Cardiac muscle cell (in vitro differentiated cells and primary cell): ENCODE data around the gene KIF26A. TPM values are rescaled to one million over a fixed set of nuclear protein-coding genes. Genes with fewer than 3 reads are reported as not detected.

Experiments used
- DNase-seq, 2 donors: peaks; one replicate each; pipeline versions ENCODE4 v3.0.0 to v3.0.0-alpha.2; 2010 to 2017; ENCODE audit warnings: low read depth in 1 of 2, low spot score in 1 of 2
- H3K27ac ChIP-seq: fragments of 200-600 bp; sonication (generic); 2 replicates; pipeline ENCODE4 v1.5.1; 2016
- H3K27me3 ChIP-seq: fragments of 200-600 bp; sonication (generic); 2 replicates; pipeline ENCODE4 v1.6.0; 2016; ENCODE audit warnings: control low read depth
- H3K36me3 ChIP-seq: fragments of 200-600 bp; sonication (generic); 2 replicates; pipeline ENCODE4 v1.5.1; 2016; ENCODE audit warnings: control low read depth
- H3K4me1 ChIP-seq: fragments of 200-600 bp; sonication (generic); 2 replicates; pipeline ENCODE4 v1.8.1; 2017; ENCODE audit warnings: low read depth, mild to moderate bottlenecking, mixed run types
- H3K4me3 ChIP-seq: fragments of 200-600 bp; sonication (generic); 2 replicates; pipeline ENCODE4 v1.5.1; 2016; ENCODE audit warnings: mild to moderate bottlenecking
- H3K9me3 ChIP-seq: fragments of 200-600 bp; sonication (generic); 2 replicates; pipeline ENCODE4 v1.5.1; 2017; ENCODE audit warnings: low read depth, mild to moderate bottlenecking, control low read depth
- CTCF ChIP-seq: IDR thresholded peaks from 2 replicates; pipeline ENCODE4 v1.5.1; 2012; ENCODE audit warnings: low read depth, mild to moderate bottlenecking, low read length
- polyA plus RNA-seq: library from polyadenylated mRNA; unstranded; fragments of >200 nt; fragmentation: Nextera tagmentation; extraction: Ambion mirVana; gene quantifications from 2 replicates; pipeline ENCODE4 v1.2.1, GENCODE V29; 2016
- total RNA-seq: library from RNA; depleted of rRNA; stranded (reverse); fragments of >200 nt; gene quantifications from 2 replicates; pipeline ENCODE4 v1.2.3, GENCODE V29; 2016

Gene KIF26A
- total and polyA plus RNA-seq, 2 experiments from 2014 or later: 9.9 to 74.9 TPM

- no peaks in the 10 kb centered on the region for H3K4me1 ChIP-seq
- no peaks in the 10 kb centered on the region for H3K27me3 ChIP-seq
- no peak overlapping the region for H3K27ac ChIP-seq
- no peaks in the 10 kb centered on the region for H3K9me3 ChIP-seq
- no peak for DNase-seq
- H3K36me3 ChIP-seq: no peaks in the 10 kb centered on the region
- TF ChIP-seq CTCF: no peak
- no peak overlapping the region for H3K4me3 ChIP-seq
These were observed 57.0 kb downstream of the KIF26A start for GRCh38 chr14:104195361-104195760.

GRCh38 chr14:104195878-104196277 lies 57.5 kb downstream of the KIF26A start:
- DNase-seq: peak in 1 of 2 donors; percentile 48

GRCh38 chr14:104196461-104197140 lies 58.2 kb downstream of the KIF26A start:
- H3K9me3 ChIP-seq: no peaks in the 10 kb centered on the region
- no peak overlapping the region for H3K27ac ChIP-seq
- no peak for DNase-seq
- no peak for TF ChIP-seq CTCF
- H3K36me3 ChIP-seq: no peaks in the 10 kb centered on the region
- H3K4me1 ChIP-seq: no peaks in the 10 kb centered on the region
- no peak overlapping the region for H3K4me3 ChIP-seq
- H3K27me3 ChIP-seq: no peaks in the 10 kb centered on the region

More at GRCh38 chr14:104195878-104196277, 57.5 kb downstream of the KIF26A start:
- H3K4me3 ChIP-seq: no peak overlapping the region
- TF ChIP-seq CTCF: no peak
- no peak overlapping the region for H3K27ac ChIP-seq
- H3K27me3 ChIP-seq: no peaks in the 10 kb centered on the region
- no peaks in the 10 kb centered on the region for H3K36me3 ChIP-seq
- no peaks in the 10 kb centered on the region for H3K4me1 ChIP-seq
- no peaks in the 10 kb centered on the region for H3K9me3 ChIP-seq

DNA sequence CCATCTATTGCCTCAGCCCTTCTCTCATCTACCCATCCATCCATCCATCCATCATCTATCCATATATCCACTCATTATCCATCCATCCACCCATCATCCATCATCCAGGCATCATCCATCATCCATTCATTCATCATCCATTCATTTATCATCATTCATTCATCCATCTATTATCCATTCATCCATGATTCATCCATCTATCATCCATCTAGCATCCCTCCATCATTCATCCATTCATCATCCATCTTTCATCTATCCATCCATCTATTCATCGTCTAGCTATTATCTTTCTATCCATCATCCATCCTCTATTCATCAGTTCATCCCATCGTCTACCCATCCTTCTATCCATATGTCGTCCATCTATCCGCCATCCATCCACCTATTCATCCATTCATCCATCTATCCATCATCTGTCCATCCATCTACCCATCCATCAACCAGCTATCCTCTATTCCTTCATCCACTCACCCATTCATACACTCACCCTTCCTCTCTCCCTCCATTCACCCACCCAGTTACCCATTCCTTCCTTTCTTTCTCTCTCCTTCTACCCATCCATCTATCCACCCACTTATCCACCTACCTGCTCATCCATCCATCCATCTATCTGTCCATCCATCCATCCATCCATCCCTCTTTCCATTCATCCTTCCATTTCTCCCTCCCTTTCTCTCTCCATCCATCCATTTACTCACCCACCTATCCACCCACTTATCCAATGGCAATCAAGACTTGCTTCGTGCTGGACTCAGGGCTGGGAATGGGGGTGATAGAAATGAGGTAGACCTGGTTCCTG lies 59.3 kb downstream of the KIF26A start:
- no peak overlapping the region for H3K27ac ChIP-seq
- no peak for TF ChIP-seq CTCF
- H3K27me3 ChIP-seq: no peaks in the 10 kb centered on the region
- H3K36me3 ChIP-seq: no peaks in the 10 kb centered on the region
- no peak overlapping the region for H3K4me3 ChIP-seq
- no peak for DNase-seq
- no peaks in the 10 kb centered on the region for H3K9me3 ChIP-seq
- H3K4me1 ChIP-seq: no peaks in the 10 kb centered on the region

DNA sequence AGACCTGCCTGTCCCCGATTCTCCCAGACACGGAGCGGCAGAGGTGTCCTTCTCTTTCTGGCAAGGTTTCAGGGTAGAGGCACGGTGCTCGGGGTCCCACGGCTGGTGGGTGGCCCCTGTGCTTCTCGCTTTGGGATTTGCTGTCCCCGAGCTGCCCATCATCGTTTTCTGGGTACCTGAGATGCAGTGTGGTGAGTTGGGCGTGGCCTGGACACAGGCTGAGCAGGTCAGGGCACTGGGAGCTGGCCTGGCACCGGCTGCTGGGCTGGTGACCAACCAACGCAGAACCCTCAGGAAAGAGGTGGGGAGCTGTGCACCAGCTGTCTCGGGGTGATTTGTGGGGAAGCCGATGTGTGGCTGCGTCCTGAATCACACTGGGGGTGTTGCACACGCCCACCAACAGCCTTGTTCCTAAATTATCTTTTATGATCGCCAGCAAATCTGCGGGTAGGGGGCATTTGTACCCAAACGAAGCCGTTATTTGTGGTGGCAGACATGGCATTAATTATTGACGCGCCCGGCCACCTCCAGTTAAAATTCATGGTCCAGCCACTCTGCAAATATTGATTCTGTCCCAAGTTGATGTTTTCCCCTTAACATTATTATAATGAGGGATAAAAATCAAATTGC lies 61.0 kb downstream of the KIF26A start:
- Histone ChIP-seq H3K4me3 (no peak overlapping the region), H3K9me3 (no peaks in the 10 kb centered on the region), H3K4me1 (no peaks in the 10 kb centered on the region), H3K36me3 (no peaks in the 10 kb centered on the region), H3K27me3 (no peaks in the 10 kb centered on the region), H3K27ac (no peak overlapping the region)
- no peak for TF ChIP-seq CTCF
- no peak for DNase-seq
